SK-N-DZ (cell line): ENCODE results near the gene CDKL1. TPM values are rescaled to one million over a fixed set of nuclear protein-coding genes. Genes with fewer than 3 reads are reported as not detected.

ENCODE experiments used
- DNase-seq: peaks from one replicate; pipeline ENCODE4 v3.0.0-alpha.2; 2015; ENCODE audit warnings: low spot score
- polyA plus RNA-seq, 2 experiments: library from polyadenylated mRNA; depleted of rRNA; stranded (reverse); fragments of >200 nt; gene quantifications; 2 replicates each; pipeline ENCODE4 v1.2.3, GENCODE V29; 2014

CDKL1 gene
- 1.9 and 2.6 TPM in 2 replicates for polyA plus RNA-seq (2014; cell fraction: cytosol; rRNA removed)
- 0.97 and 1.6 TPM in 2 replicates for polyA plus RNA-seq (2014; cell fraction: nucleus; rRNA removed)

DNA sequence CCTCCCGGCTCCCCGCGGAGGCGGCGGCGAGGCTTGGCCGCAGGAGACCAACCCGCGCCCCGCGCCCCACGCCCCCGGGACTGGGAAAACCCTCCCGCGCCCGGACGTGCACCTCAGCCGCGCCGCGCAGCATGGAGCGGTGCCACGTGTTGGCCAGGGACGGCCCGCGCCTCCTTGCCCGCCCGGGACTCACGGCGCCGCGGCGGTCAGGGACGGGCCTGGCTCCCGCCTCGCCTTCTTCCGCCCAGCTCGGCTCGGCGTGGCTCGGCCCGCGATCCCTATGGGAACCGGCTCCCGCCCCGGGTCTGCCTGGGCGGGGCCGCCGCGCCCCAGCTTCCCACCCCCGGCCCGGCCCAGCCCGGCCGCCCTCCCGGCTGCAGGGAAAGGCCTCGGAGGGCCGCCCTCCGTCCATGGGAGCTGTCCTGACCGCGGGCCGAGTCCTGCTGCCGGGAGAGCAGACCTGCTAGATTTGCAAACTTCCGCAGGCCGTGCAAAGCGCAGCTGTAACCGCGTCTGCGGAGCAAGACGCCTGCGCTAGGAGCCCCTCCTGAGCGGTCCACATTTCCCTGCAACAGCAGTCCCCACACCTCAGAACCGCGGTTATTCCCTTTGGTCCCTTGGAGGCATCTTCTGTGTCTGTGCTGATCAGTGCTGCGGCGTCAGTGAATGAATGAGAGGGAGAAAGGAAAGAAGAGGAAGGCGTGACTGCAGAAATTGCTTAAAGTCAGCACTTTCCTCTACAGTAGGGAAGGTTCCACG lies at the start of gene CDKL1:
TSS of gene CDKL1 (minus strand) at position 251 of the 759 bp plus-strand sequence. CDS start 1,013 bp downstream, outside the sequence.
- DNase-seq: peak; percentile 64

DNA sequence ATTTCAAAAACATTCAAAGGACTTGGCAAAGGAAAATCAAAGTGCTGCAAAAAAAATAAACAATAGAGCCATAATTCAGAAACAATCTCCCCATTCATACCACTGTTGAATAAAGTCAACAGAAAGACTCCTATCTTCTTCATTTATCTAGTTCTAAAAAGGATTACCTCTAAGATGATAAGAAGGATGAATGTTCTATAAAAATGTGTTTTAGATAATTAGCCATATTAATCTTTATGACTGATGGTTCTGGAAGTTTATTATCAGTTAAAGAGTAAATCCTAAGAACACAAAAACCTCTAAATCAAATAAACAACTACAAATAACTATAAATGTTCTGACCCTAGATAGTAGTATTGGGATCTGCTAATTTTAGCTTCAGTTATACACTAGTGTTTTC lies 37.8 kb upstream of the CDKL1 start:
- DNase-seq: no peak

DNA sequence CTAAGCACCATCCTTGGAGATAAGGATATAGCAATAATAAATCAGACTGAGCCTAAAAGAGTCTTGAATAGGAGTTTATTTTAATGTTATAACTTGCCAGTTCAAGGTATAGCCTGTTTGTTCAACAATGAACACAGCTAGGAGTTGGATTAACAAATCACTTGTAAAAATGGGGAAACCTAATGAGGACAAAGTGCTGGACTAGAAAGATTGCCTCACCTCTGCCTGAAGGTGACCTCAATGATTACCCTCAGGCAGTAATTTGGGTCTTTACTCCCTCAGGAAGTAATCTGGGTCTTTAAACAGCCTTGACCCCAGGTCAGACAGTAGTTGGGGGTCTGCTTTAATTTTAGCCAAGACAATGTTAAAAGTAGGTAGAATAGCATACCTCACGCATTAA lies 35.5 kb upstream of the CDKL1 start:
- no peak for DNase-seq

DNA sequence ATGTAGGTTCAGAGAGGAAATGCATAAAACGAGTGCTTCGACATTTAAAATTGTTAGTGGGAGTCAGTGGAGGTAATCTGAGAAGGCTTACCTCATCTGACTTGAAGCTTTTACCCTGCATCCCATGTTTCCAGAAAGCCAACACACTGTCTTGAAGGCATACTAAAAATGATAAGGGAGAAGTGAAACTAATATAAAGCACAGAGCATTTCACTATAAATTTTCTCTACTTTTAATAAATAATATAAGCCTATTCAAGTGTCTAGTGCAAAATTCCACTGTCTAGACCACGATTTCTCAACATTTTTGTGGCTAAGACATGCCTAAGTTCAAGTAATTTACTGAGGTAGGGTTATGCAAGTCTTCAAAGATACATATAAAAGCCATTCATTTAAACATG lies 29.1 kb upstream of the CDKL1 start:
- DNase-seq: no peak

DNA sequence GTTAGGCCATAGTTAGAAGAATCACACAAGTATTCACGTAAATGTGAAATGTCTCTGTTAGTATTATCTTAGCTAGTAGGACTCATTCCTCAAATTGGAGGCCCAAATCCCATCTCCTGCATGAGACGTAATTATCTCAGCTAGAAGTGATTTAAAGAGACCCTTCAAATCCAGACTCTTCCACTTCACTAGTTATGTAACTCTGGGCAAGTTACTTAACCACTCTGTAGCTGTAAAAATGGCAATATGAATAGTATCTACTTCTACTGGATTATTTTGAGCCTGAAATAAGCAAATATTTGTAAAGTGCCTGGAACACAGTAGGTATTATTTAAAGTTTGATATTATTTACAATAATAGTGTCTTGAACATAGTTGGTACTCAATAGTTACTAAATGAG lies 28.4 kb upstream of the CDKL1 start:
- no peak for DNase-seq

DNA sequence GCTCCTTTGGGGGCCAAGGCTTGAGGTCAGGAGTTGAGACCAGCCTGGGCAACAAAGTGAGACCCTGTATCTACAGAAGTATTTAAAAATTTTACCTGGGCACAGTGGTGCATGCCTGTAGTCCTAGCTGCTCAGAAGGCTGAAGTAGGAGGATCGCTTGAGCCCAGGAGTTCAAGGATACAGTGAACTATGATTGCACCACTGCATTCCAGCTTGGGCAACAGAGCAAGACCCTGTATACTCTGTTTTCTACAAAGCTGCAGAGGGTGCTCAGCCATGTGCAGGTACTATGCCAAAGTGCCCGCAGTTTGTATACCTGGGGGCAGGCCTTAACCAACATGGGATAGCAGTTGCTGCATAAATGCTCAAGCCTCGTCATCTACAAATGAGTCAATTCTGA lies 26.8 kb upstream of the CDKL1 start:
- DNase-seq: no peak

DNA sequence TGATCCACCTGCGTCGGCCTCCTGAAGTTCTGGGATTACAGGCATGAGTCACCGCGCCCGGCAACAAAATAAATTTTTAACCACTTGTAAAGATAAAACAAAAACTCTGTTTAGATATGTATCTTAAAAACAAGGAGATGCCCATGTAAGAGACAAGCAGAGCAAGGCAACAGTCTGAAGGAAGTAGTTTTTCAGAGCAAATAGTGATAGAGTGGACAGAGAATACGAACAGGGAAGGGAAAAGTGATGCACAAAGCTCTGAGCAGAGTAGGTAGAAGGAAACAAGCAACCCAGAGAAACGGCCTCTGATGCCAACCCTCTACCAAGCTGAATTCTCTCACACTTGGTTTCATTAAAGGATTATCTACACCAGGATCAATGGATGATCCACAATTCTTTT lies 24.8 kb upstream of the CDKL1 start:
- DNase-seq: no peak

DNA sequence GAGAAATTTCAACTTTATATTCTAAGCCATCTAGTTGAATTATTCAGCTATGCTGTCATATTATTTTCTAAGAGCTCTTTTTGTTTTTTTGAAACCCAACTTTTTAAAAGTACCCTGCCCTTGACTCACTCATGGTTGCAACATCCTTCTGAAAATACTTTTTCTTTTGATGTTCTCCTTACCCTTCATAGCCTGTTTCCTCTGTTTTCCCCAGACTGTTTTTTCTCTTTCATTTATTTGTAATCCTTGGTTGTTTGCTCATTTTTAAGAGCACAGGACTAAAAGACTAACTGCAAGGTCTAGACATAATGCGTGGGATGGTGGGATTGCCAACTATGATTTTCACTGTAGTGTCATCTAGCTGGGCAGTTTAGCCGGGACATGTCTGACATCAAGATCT lies 21.2 kb upstream of the CDKL1 start:
- no peak for DNase-seq

DNA sequence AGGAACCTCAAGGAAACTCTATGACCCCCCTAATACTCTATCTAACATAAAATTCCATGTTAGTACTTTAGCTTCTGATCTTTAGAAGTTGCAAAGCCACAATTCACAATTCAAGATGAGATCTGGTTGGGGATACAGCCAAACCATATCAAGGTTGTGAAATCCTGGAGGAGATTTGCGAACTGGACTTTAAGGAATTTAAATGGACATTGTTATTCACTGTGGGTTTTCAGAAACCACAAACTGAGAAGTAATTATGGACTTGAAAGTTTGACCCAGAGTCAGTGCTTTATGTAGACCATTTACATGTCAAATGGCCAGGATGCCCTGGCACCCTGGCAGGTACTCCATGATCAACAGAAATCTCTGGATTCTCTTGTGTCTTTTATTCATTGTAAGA lies 14.2 kb upstream of the CDKL1 start:
- DNase-seq: no peak

DNA sequence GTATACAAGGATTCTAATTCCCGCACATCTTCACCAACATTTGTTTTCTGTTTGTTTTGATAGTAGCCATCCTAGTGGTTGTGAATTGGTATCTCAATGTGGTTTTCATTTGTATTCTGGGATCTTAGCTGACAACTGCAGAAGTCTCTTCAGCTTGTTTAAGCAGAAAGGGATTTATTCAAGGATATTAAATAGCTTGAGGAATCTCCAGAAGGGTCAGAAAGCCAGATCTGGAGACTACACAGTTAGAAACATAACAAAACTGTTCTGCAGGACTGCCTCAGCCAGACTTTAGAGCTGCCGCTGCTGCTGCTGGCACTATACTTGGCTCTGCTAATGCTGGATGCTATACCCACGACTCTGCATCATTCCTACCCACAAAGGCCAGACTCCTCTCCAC lies 13.4 kb upstream of the CDKL1 start:
- DNase-seq: no peak

DNA sequence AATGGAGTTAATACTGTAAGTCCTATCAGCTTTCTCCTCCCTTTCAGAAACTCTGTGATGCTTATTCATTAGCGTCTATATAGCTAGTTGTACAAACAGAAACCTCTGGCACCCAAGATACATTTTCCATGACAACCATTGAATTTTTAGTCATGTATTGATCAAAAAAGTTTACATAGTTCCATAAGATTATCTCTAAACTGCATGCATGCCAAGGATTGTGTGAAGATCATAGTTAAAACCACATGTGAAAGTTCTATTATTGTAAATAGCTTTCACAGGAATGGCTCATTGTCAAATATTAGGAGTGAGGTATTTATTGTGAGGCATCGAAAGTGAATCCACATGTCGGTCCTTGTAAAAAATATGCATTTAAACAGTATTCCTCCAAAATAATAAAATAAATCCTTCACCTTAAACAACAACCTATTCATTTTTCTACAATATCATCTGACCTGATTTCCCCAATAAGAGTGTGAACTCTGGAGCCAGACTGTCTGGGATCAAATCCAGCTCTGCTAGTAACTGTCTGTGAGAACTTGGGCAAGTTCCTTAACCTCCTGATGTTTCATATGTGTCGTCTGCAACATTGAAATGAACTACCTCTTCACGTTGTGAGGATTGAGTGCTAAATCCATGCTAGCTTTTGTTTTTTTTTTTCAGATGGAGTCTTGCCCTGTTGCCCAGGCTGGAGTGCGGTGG lies 10.6 kb upstream of the CDKL1 start:
- no peak for DNase-seq

DNA sequence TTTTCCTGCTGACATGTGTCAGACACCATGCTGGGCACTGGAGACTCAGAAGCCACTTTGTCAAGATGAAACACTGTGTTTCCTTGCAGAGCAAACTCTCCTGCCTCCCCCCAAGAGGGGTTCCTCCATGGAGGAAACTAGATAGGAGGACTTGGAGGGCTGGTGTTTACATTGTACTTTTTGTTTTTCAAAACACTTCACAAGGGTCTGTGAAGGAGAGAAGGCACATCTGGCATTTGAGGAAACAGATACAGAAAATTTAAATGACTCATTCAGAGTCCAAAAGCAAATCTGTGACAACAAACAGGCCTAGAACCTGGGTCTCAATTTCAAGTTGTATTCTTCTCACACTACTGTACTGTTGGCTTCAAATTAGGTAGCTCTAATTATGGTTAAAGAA lies 6.7 kb upstream of the CDKL1 start:
- DNase-seq: no peak

DNA sequence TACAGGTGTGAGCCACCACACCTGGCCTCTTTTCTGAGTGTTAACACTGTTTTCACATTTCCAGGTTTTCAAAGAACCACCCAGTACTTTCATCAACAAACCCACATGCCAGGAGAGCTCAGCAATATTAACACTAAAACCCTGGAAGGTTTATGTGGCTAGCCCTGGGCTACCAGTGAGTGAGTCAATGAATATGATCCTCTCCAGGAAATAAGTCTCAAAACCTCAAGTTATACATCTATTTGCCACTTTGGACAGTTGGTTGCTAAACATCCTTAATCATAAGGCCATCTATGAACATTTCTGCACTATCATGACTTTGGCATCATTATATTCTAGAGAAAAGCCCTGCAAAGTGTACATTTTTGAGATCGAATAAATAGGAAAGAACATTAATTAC lies 6.3 kb upstream of the CDKL1 start:
- no peak for DNase-seq

DNA sequence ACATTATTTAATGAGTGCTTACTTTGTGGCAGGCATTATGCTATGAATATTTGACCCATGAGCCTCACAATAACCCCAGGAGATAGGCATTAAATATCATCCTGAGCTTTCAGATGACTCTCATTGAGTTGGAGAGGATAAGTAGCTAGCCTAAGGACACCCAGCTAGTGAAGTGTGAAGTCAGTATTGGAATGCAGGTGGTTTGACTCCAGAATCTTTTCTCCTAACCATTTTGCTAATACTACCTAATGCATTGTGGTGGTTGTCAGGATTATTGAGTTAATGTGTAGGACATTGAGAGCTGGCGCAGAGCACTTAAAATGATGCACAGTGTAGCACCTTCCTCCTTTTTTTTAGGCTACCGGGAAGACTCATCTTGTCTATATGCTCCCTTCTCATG lies 3.8 kb upstream of the CDKL1 start:
- DNase-seq: no peak

DNA sequence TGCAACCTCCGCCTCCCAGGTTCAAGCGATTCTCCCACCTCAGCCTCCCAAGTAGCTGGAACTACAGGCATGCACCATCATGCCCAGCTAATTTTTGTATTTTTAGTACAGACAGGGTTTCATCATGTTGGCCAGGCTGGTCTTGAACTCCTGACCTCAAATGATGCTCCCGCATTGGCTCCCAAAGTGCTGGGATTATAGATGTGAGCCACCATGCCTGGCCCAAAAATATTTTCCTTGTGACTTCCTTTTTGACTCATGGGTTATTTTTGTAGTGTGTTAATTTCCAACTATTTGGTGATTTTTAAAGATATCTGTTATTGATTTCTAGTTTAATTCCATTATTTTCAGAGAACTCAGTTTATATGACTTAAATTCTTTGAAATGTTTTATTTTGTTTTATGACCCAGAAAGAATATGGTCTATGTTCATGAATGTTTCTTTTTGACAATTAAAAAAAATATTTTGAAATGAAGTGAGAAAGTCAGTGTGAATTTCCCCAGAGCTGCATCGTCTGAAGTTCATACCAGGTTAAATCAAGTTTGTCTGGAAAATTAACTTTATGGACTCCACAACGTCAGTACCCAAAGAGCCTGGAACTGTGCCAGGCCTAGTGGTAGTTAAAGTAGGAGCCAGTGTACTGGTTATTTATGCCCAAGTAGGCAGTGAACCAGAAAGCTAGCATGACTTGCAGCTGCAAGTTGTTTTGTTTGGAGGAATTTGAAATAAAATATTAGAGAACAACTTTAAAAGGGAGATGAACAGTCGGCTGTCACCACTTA lies 2.8 kb upstream of the CDKL1 start:
- DNase-seq: no peak

DNA sequence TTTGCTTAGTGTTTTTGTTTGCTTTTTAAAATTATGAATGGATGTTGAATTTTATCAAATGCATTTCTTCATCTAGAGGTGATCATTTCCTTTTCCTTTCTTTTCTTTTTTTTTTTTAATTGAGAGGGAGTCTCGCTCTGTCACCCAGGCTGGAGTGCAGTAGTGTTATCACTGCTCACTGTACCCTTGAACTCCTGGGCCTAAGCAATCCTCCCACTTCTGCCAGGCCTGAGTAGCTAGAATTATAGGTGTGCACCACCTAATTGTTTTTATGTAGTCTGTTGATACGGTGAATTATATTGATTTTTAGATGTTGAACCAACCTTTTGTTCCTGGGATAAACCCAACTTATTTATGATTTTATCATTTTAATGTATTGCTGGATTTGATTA lies 1.5 kb upstream of the CDKL1 start:
- no peak for DNase-seq

DNA sequence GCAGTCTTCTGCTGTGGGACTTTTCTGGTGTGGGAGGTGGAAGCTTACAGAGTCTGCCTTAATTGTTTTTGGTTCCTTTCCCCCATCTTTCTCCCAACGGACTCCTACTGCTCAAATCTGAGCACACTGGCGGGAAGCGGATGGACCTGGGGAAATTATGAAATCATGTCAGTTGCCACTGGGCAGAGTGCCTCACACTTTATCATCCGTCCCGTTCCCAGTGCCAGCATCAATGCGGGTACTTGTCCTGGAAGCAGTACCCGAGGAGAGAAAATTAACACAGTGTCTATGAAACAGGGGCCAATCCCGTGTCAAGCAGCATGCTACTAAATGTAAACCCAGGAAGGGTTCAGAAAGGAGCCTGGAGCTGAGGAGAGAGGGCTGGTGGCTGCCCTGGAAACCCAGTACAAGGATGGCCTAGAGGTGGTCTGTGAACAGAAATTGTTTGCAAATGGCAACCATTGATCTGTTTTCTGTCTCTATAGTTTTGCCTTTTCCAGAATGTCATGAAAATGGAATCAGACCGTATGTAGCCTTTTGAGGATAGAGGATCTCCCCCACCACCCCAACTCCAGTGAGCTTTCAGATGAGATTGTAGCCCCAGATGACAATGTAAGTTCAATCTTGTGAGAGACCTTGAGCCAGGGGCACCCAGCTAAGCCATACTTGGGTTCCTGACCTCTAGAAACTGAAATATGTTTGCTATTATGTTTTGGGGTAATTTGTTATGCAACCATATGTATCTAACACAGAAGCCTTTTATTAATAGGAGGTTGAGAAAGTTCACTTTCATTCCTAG lies 908 bp upstream of the CDKL1 start:
- DNase-seq: peak; percentile 43

DNA sequence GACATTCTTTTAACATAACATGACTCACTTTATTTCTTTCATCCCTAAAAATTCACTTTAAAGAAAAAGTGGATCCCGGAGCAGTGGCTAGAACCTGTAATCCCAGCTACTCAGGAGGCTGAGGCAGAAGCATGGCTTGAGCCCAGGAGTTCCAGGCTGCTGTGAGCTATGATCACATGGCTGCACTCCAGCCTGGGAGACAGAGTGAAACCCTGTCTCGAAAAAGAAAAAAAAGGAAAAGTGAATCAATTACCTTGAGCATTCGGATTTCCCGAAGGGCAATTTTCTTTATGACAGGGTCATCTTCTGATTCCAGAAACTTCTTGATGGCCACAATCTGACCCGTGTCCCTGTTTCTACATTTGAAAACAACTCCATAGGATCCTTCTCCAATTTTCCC lies 1.2 kb downstream of the CDKL1 start:
- no peak for DNase-seq

DNA sequence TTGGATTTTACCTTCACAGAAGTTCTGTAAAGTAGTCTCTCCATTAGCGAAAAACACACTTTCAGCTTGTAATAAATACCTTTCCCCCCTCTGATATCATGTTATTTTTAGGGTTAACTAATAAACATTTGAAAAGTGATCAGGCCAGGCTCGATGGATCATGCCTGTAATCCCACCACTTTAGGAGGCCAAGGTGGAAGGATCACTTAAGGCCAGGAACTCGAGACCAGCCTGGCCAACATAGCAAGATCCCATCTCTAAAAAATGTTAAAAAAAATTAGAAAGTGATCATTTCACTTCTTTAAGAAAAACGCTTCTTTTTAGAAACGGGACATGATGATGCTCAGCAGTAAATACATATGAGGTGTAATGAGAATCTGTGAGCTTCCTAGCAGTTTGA lies 2.0 kb downstream of the CDKL1 start:
- no peak for DNase-seq

DNA sequence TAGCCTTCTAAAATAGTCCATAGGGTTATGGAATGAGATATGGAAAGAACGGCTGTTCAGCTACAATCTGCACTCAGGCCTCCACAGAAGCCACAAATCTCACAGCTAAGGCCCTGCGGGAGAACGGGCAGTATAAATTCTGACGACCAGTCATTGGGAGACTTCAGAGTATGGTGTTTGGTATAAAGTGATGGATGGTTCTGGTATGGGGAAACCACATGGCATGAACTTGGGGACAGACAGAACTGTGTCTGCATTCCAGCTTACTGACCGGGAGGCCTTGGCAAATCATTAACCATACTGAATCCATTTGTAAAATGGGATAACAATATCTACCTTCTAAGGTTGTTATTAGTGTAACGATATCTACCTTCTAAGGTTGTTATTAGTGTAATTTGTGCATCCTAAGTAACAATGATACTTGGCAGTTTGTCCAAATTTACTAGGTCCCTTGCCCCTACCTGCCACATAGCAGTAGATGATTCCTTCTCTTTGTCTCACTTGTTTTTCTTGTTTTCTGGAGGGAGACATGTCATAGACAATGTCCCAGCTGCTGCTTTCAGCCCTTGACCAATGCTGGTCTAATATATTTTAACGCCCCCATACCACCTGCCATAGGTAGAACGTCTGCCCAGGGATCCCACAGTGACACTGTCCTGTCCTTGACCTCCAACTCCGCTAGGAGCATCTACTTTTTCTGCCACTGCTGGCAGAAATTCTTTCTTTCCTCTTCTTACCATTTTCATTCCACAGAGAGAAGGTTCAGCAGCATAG lies 6.8 kb downstream of the CDKL1 start:
- no peak for DNase-seq
